AG08395 (cell line): ENCODE results near the gene CAND2.
"Not testable (repeated sequence)": the region's sequence is repeated elsewhere in the genome, so short reads cannot be mapped to it uniquely, and the experiment has no call there.

Source experiments
- DNase-seq: peaks from one replicate; pipeline ENCODE4 v3.0.0; 2012; ENCODE audit warnings: mixed read lengths, low spot score

Gene CAND2

DNA sequence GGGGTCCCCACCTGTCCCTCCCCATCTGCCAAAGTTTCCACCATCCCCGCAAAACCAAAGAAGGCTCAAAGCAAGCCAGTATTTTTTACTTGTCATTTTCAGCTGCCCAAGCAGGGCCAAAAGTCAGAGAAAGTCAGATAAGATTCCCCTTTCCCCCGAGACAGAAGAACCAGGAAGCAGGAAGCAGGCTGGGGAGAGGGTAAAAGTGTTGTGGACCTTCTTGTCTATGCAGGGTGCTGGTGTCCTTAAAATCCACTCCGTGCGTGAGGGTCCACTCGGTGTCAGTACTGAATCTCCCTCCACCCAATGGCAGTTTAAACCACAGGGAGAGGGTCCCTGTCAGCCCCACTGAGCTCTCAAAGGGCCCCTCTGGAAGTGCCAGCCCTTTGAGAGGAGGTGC is 65.1 kb downstream of the CAND2 start:
- no peak for DNase-seq

DNA sequence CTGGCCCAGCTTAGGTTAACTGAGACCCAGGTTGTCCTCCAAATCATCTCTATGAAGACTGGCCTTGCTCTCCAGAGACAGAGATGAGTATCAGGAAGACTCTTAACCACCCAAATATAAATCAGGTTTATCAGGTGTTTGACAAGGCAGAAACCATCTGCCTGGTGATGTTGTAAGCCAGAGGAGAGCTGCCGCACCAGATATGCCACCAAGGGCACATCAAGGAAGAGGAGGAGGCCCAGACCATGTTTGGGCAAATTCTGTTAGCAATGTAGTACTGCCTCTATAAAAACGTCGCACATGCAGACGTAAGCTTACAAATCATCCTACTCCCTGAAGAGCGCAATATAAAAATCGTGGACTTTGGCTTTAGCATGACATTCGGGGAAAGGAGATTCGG is 65.9 kb downstream of the CAND2 start:
- DNase-seq = no peak

DNA sequence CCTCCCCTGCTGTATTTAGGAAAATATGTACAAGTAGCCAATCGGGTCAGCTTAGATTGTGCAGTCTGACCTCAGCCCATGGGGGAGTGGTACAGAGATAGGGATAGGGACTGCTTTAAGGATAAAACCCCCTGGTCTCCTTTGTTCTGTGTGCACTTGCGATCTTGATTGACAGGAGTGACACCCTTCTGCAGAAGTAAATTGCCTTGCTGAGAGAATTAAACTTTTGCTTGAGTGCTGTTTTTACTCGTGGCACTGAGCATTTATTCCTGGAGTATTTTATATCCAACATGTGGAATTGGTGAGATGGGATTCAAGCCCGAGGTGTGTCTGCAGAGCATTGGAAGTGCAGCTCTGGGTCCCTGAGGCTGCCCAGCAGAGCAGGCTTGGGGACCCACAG is 68.8 kb downstream of the CAND2 start:
- DNase-seq = no peak

- DNase-seq = no peak
Observed at GRCh38 chr3:12866836-12867235, 70.4 kb downstream of the CAND2 start.

DNA sequence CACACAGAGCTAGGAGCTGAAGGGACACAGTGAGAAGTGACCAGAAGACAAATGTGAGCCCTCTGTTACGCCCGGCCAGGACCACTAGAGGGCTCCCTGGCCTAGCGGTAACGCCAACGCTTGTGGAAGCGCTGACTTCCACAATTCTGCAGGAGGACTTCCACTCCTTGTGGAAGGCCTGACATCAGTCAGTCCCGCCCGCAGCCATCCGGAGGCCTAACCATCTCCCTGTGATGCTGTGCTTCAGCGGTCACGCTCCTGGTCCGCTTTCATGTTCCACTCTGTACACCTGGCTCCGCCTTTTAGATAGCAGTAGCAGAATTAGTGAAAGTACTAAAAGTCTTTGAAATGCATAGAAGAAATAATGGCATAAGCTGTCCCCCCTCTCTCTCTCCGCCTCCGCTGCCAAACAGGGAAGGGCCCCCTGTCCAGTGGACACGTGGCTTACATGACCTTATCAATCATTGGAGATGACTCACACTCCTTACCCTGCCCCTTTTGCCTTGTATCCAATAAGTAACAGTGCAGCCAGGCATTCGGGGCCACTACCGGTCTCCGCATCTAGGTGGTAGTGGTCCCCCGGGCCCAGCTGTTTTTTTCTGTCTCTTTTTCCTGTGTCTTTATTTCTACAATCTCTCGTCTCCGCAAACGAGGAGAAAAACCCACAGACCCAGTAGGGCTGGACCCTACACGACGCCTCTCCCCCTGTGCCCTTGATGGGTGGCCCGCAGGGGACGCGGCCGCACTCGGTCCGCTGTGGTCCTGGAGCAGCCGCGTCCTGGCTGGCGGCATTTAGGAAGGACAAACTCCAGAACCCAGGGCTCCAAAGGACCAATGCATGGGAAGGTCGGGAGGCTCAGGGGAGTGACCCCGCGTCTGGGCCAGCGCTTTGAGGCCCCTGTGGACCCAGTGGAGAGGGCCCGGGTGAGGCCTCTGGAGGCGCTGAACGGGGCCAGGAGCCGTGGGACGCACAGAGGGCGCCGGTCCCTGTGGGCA is 71.9 kb downstream of the CAND2 start:
- DNase-seq = peak; percentile 93

DNA sequence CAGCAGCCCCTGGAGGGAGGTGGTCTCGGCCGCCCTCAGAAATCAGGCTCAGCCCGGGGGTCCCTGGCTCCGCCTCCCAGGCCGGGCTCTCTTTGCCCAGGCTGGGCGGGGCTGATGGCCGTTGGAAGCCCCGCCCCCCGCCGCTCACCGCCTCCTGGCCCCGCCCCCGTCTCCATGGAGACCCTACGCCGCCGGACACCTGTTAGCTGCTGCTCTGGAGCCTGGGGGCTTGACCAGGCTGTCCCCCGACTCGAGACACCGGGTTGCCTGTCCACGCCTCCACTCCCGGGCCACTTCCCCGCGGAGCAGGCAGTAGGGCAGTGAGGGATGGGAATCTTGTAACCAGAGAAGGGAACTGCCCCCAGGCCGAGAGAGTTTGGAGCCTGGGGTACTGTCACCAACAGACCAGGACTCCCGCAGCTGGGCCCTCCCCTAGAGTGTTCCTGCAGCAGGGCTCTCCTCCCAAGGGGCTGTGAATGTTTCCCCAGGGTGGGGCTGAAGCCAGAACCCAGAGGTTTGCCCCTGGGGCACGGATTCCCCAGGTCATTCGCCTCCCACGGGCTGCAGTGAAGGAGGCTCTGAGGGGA is 72.6 kb downstream of the CAND2 start:
- no peak for DNase-seq

- peak; percentile 58 for DNase-seq
Observed at GRCh38 chr3:12870942-12871341, 74.5 kb downstream of the CAND2 start.

- DNase-seq = no peak
Observed at GRCh38 chr3:12871404-12871983, 75.0 kb downstream of the CAND2 start.

DNA sequence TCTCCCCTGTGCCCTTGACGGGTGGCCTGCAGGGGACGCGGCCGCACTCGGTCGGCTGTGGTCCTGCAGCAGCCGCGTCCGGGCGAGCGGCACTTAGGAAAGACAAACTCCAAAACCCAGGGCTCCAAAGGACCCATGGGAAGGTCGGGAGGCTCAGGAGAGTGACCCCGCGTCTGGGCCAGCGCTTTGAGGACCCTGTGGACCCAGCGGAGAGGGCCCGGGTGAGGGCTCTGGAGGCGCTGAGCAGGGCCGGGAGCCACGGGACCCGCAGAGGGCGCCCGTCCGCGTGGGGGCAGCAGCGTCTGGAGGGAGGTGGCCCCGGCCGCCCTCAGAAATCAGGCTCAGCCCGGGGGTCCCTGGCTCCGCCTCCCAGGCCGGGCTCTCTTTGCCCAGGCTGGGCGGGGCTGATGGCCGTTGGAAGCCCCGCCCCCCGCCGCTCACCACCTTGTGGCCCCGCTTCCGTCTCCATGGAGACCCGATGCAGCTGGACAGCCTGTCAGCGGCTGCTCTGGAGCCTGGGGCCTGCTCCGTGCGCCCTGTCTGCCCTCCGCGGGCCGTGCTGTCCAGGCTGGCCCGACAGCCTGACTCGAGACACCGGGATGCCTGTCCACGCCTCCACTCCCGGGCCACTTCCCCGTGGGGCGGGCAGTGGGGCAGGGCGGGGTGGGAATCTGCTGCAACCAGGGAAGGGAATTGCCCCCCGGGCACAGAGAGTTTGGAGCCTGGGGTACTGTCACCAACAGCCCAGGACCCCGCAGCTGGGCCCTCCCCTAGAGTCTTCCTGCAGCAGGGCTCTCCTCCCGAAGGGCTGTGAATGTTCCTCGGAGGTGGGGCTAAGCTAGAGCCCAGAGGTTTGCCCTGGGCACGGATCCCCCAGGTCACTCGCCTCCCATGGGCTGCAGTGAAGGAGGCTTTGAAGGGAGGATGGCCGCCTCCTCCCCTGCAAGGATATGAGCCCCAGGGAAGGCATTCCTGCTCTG is 79.7 kb downstream of the CAND2 start:
- peak; percentile 53 for DNase-seq

- no peak for DNase-seq
Observed at GRCh38 chr3:12877040-12877439, 80.6 kb downstream of the CAND2 start.

- DNase-seq = no peak
Observed at GRCh38 chr3:12878141-12878574, 81.7 kb downstream of the CAND2 start.

DNA sequence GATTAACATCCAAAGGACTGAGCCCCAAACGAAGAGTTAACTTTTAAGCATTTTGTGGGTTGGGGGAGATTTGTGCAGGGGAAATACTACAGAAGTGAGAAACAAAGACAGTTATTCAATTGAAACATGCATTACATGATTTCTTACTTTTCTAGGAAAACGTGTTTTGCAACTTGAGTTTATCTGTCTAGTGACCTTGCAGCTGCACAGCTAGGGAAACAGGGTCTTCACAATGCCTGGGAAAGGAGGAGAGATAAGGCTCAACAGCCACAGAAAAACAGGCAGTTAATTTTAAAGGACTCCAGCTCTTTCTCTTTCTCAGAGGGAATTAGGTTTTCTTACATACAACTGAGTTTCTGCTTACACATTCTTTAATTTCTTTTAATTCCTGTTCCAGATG is 82.3 kb downstream of the CAND2 start:
- not testable (repeated sequence) for DNase-seq

DNA sequence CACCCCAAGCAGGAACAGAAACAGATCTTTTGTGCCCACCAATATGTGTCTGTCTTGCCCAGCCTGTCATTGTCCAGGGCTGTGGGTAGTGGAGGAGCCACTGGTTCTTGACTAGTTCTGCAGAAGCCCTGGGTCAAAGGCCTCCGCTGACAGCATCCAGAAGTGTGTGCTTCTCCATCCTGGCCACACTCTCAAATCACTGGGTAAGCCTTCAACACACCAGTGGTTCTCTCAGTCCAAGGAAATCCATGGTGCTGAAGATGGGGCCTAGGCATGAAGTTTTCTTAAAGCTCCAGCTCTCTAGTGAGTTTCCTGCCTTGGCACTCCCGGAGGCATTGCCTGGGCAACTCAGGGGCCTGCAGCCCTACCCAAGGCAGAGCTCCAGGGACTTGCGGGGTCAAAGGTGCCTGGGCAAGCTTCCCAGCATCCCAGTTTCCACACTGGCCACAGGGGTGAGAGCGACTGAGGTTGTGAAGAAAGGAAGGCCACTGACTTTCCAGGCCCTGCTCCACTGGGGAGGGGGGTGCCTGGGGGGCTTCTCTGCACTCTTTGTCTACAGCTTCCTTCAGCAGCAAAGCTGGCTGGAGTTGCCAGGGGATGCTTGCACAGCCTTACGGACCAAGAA is 82.8 kb downstream of the CAND2 start:
- no peak for DNase-seq

DNA sequence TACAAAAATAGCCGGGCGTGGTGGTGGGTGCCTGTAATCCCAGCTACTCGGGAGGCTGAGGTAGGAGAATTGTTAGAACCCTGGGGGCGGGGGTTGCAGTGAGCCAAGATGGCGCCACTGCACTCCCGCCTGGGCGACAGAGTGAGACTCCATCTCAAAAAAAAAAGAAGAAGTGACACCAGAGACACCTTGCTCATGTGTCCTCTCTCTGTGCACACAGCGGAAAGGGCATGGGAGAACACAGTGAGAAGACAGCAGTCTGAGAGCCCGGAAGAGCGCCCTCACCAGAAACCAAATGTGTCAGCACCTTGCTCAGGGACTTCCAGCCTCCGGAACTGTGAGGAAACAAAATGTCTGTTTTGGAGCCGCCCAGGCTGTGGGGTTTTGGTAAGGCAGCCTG is 85.4 kb downstream of the CAND2 start:
- DNase-seq = not testable (repeated sequence)

- DNase-seq = no peak
Observed at GRCh38 chr3:12882336-12883310, 86.1 kb downstream of the CAND2 start.

- peak; percentile 74 for DNase-seq
Observed at GRCh38 chr3:12884186-12884680, 87.8 kb downstream of the CAND2 start.
